ENCODE measurements around the gene SZT2.

The SZT2 gene

DNA sequence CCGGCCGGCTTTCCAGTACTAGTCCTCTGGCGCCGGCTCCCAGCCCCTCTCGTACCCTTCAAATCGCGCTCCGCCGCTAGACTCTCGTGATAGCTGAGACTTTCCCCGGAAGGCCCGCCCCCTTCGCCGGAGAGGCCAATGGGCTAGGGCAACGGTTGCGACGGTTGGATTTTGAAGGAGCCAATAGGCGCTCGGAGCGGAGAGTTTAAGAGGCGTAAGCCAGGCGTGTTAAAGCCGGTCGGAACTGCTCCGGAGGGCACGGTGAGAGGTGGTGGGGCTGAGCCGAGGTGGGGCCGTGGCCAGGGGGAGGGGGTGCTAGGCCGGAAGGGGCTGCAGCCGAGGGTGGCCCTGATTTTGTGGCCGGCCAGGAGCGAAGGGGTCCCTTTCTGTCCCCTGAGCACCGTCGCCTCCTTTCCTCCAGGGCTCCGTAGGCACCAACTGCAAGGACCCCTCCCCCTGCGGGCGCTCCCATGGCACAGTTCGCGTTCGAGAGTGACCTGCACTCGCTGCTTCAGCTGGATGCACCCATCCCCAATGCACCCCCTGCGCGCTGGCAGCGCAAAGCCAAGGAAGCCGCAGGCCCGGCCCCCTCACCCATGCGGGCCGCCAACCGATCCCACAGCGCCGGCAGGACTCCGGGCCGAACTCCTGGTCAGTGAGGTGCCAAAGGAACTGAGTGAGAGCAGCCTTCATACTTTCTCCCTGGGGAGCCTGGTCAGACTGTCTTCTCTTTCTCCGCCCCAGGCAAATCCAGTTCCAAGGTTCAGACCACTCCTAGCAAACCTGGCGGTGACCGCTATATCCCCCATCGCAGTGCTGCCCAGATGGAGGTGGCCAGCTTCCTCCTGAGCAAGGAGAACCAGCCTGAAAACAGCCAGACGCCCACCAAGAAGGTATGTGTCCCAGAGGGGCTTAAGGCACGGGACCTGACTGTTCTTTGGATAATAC lies 30.7 kb upstream of the SZT2 start, which contains the start of gene CDC20:
Gene CDC20 (plus strand): TSS at position 236 of the 948 bp plus-strand sequence. CDS start 235 bp downstream, at position 471.
- Histone ChIP-seq H3K79me2 (ENCODE audit: insufficient read depth, low read length) (peaks cover 19% of the 10 kb centered on the region), H3K4me2 (ENCODE audit: low read depth, low read length, poor library complexity, severe bottlenecking) (peak within 1 kb of the TSS; percentile 95), H2AFZ (ENCODE audit: low read depth, low read length, severe bottlenecking) (peak within 1 kb of the TSS; percentile 92), H3K36me3 (ENCODE audit: low read length) (peaks cover 8% of the 10 kb centered on the region; the same call in 1 of the 2 replicates), H4K20me1 (ENCODE audit: low read depth, low read length) (no peaks in the 10 kb centered on the region), H3K4me3 (ENCODE audit: insufficient read depth, low read length, poor library complexity, severe bottlenecking) (peak within 1 kb of the TSS; percentile 95), H3K9me3 (ENCODE audit: insufficient read depth, low read length) (no peaks in the 10 kb centered on the region), H3K9me2 (replicated peaks; ENCODE audit: insufficient read depth, low read length) (no peaks in the 10 kb centered on the region), H3K27me3 (ENCODE audit: low read length) (no peaks in the 10 kb centered on the region), H3K9ac (ENCODE audit: low read length) (peak within 1 kb of the TSS; percentile 95), H3F3A (ENCODE audit: insufficient read depth) (peaks cover 27% of the 10 kb centered on the region), H3K27ac (ENCODE audit: low read depth, low read length) (peak within 1 kb of the TSS; percentile 68)
- TF ChIP-seq, protein P1, sequence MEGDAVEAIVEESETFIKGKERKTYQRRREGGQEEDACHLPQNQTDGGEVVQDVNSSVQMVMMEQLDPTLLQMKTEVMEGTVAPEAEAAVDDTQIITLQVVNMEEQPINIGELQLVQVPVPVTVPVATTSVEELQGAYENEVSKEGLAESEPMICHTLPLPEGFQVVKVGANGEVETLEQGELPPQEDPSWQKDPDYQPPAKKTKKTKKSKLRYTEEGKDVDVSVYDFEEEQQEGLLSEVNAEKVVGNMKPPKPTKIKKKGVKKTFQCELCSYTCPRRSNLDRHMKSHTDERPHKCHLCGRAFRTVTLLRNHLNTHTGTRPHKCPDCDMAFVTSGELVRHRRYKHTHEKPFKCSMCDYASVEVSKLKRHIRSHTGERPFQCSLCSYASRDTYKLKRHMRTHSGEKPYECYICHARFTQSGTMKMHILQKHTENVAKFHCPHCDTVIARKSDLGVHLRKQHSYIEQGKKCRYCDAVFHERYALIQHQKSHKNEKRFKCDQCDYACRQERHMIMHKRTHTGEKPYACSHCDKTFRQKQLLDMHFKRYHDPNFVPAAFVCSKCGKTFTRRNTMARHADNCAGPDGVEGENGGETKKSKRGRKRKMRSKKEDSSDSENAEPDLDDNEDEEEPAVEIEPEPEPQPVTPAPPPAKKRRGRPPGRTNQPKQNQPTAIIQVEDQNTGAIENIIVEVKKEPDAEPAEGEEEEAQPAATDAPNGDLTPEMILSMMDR (IDR thresholded peaks at IDR 0.05; ENCODE audit: insufficient read depth, low read length, poor library complexity, severe bottlenecking), result no peak
- TF ChIP-seq EZH2phosphoT487 (conservative IDR thresholded peaks at IDR 0.05; ENCODE audit: low read length), result no peak

DNA sequence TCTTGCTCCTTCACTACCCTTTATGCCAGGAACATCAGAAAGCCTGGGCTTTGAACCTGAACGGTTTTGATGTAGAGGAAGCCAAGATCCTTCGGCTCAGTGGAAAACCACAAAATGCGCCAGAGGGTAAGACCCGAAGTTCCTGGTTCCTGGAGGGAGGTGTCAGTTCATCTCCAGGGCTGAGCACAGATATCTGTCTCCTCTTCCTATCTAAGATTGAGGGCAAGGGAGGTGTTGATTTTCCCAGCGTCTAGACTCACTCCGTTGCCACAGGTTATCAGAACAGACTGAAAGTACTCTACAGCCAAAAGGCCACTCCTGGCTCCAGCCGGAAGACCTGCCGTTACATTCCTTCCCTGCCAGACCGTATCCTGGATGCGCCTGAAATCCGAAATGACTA lies 30.0 kb upstream of the SZT2 start:
- Histone ChIP-seq H3K36me3 (ENCODE audit: low read length) (peaks cover 8% of the 10 kb centered on the region; the same call in 1 of the 2 replicates), H2AFZ (ENCODE audit: low read depth, low read length, severe bottlenecking) (no peak overlapping the region), H4K20me1 (ENCODE audit: low read depth, low read length) (no peaks in the 10 kb centered on the region)

DNA sequence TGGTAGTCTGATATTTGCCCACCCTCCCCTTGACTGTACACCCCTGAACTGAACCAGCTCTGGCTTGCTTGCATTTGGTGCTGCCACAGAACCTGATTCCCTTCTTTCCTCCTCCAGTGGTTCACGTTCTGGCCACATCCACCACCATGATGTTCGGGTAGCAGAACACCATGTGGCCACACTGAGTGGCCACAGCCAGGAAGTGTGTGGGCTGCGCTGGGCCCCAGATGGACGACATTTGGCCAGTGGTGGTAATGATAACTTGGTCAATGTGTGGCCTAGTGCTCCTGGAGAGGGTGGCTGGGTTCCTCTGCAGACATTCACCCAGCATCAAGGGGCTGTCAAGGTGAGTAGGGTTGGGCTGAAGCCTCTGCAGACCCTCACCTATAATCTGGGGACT lies 29.1 kb upstream of the SZT2 start:
- no peak overlapping the region for H3K4me3 ChIP-seq (ENCODE audit: insufficient read depth, low read length, poor library complexity, severe bottlenecking)
- H3F3A ChIP-seq (ENCODE audit: insufficient read depth), result peaks cover 35% of the 10 kb centered on the region

More for the DNA sequence above, 30.0 kb upstream of the SZT2 start:
- Histone ChIP-seq H3K4me2 (ENCODE audit: low read depth, low read length, poor library complexity, severe bottlenecking) (peak overlapping the region; percentile 66), H3K9me3 (ENCODE audit: insufficient read depth, low read length) (no peaks in the 10 kb centered on the region), H3K4me3 (ENCODE audit: insufficient read depth, low read length, poor library complexity, severe bottlenecking) (peak overlapping the region; percentile 94), H3K9ac (ENCODE audit: low read length) (peak overlapping the region; percentile 95), H3K27me3 (ENCODE audit: low read length) (no peaks in the 10 kb centered on the region), H3K79me2 (ENCODE audit: insufficient read depth, low read length) (peaks cover 19% of the 10 kb centered on the region), H3F3A (ENCODE audit: insufficient read depth) (peaks cover 32% of the 10 kb centered on the region), H3K27ac (ENCODE audit: low read depth, low read length) (peak overlapping the region; percentile 68), H3K9me2 (replicated peaks; ENCODE audit: insufficient read depth, low read length) (no peaks in the 10 kb centered on the region)
- TF ChIP-seq, protein P1 (IDR thresholded peaks at IDR 0.05; ENCODE audit: insufficient read depth, low read length, poor library complexity, severe bottlenecking), result no peak

More for the DNA sequence above, 29.1 kb upstream of the SZT2 start:
- peak overlapping the region; percentile 66 for H3K4me2 ChIP-seq (ENCODE audit: low read depth, low read length, poor library complexity, severe bottlenecking)
- no peak for TF ChIP-seq EZH2phosphoT487 (conservative IDR thresholded peaks at IDR 0.05; ENCODE audit: low read length)
- TF ChIP-seq, protein P1 (IDR thresholded peaks at IDR 0.05; ENCODE audit: insufficient read depth, low read length, poor library complexity, severe bottlenecking), result no peak
- peak overlapping the region; percentile 95; the same call in 1 of the 2 replicates for H3K9ac ChIP-seq (ENCODE audit: low read length)
- peaks cover 8% of the 10 kb centered on the region; the same call in 1 of the 2 replicates for H3K36me3 ChIP-seq (ENCODE audit: low read length)
- no peaks in the 10 kb centered on the region for H3K9me3 ChIP-seq (ENCODE audit: insufficient read depth, low read length)
- H2AFZ ChIP-seq (ENCODE audit: low read depth, low read length, severe bottlenecking), result no peak overlapping the region
- no peak overlapping the region for H3K27ac ChIP-seq (ENCODE audit: low read depth, low read length)
- no peaks in the 10 kb centered on the region for H3K27me3 ChIP-seq (ENCODE audit: low read length)
- H3K79me2 ChIP-seq (ENCODE audit: insufficient read depth, low read length), result peaks cover 21% of the 10 kb centered on the region
- no peaks in the 10 kb centered on the region for H4K20me1 ChIP-seq (ENCODE audit: low read depth, low read length)
- H3K9me2 ChIP-seq (replicated peaks; ENCODE audit: insufficient read depth, low read length), result no peaks in the 10 kb centered on the region

All from SU-DHL-6 (cell line).